Heart left ventricle (tissue), 13 donors: ENCODE measurements around the gene ARHGEF3.

Experiments used
- POLR2A ChIP-seq, 2 donors: fragments of 450-650 bp; IDR thresholded peaks; one replicate each; pipeline ENCODE4 v1.6.1; 2017; ENCODE audit warnings: antibody characterized with exemption in 2 of 2, mild to moderate bottlenecking in 2 of 2, moderate library complexity in 2 of 2
- TF ChIP-seq, protein P1 (sequence below), 12 donors: fragments of 200-600 bp; sonication (generic) in 4 of 12; IDR thresholded peaks; one replicate each; pipeline versions ENCODE4 v1.5.0 to v1.8.0; 2018 to 2022; ENCODE audit warnings: antibody characterized with exemption in 12 of 12, mild to moderate bottlenecking in 5 of 12
- donor health status: ischemic (EF 13 %, LVEDD 7.1; RV severe dilation, severe dysfunction).
- donor health status: DM: no; HTN: yes; CAD: no.
- donor health status: DM: no; HTN: no; CAD: no.
- donor health status: ischemic (EF 25% LVEDD 6.9; RV normal size, moderate dysfunction).
- donor health status: ischemic (EF 25% LVEDD 5.7; RV mildly dilated, moderate dysfunction).
- donor health status: ischemic (EF 35%, LVEDD 5.7; RV mildly dilated, moderate dysfunction).
- donor health status: nonischemic (EF 11% LVEDD 7.7; RV severe dilation, severe dysfunction).
- donor health status: DM: yes; HTN: yes; CAD: no.
- donor health status: PGD.
- donor health status: ischemic (EF 29% LVEDD 5.4; RV normal size, mild dysfunction).
- donor health status: nonischemic (EF 23%, LVEDD 6.1; RV moderate dilation, normal function).

DNA sequence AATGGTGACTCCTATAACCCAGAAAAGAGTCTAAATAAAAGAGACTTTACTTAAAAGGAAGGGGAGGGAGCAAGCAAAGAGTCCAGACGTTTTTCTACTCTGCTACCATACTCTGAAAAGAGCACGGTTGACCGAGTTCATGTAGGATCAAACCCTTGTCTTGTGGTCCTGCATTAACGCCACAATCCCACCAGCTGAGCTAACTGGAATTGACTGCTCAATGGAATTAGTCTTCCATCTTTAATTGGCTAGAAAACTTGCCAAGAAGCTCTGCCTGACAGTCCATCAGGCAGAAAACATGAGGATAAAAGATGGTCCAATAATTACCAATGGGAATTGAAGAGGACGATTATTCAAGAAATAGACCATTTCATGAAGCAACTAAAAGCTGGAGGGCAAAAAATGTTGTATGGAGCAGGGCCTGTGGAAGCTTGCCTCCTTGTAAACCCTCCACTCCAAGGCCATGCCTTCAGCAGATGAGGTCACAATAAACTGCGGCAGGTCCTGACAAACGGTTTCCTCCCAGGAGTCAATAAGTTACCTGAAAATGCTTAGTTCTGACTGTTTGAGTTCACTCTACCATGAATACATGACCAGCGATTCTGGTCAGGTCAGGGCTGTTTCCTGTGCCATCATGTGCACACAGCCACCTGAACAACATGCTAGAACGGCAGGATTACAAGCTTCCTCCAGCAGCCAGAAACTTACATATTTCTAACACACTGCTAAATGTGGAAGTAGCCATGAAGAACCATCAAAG, 35.6 kb upstream of the ARHGEF3 start:
- TF ChIP-seq, protein P1, sequence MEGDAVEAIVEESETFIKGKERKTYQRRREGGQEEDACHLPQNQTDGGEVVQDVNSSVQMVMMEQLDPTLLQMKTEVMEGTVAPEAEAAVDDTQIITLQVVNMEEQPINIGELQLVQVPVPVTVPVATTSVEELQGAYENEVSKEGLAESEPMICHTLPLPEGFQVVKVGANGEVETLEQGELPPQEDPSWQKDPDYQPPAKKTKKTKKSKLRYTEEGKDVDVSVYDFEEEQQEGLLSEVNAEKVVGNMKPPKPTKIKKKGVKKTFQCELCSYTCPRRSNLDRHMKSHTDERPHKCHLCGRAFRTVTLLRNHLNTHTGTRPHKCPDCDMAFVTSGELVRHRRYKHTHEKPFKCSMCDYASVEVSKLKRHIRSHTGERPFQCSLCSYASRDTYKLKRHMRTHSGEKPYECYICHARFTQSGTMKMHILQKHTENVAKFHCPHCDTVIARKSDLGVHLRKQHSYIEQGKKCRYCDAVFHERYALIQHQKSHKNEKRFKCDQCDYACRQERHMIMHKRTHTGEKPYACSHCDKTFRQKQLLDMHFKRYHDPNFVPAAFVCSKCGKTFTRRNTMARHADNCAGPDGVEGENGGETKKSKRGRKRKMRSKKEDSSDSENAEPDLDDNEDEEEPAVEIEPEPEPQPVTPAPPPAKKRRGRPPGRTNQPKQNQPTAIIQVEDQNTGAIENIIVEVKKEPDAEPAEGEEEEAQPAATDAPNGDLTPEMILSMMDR (IDR thresholded peaks at IDR 0.05), result no peak
- TF ChIP-seq POLR2A (IDR thresholded peaks at IDR 0.05), result no peak
